PFSK-1 (cell line): Measurements from ENCODE around the gene PCCB.

ENCODE experiments used
- POLR2AphosphoS5 ChIP-seq: IDR thresholded peaks from 2 replicates; pipeline ENCODE4 v1.6.1; 2012; ENCODE audit warnings: low read depth, mild to moderate bottlenecking, control low read depth, low read length, moderate library complexity
- TAF1 ChIP-seq: IDR thresholded peaks from 2 replicates; pipeline ENCODE4 v1.6.1; 2012; ENCODE audit warnings: low read length, control low read depth, borderline replicate concordance; ENCODE audit not compliant: insufficient read depth

- TF ChIP-seq POLR2AphosphoS5 (no peak), TAF1 (no peak)
Observed at GRCh38 chr3:136351905-136352304, 101.8 kb downstream of the PCCB start.
